Measurements from ENCODE around the gene AARS2.

AARS2 gene

GRCh38 chr6:44300292-44300823 lies 12.8 kb downstream of the AARS2 start:
- DNase-seq (ENCODE audit: low read depth): no peak

DNA sequence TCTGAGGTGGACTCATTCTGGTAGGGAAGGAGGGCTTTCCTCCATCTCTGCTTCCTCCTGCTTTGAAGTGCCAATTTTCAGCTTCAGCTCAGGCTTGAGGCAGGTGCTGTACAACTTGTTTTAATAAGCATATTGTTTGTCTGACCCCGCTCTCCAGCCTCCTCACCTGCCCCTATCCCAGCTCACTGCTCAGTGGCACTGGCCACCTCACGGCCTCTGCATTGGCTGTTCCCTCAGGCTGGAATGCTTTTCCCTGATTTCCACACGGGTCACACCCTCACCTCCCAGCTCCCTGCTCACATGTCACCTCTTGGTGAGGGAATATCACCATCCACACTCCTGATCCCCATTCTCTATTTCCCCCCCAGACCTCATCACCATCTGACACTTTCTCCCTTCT lies 14.3 kb downstream of the AARS2 start:
- DNase-seq (ENCODE audit: low read depth): no peak

- DNase-seq (ENCODE audit: low read depth): no peak
Measured at GRCh38 chr6:44298055-44298803, 14.9 kb downstream of the AARS2 start.

GRCh38 chr6:44297063-44298038 lies 15.8 kb downstream of the AARS2 start:
- DNase-seq (ENCODE audit: low read depth): peak; percentile 23

- DNase-seq (ENCODE audit: low read depth): no peak
Measured at GRCh38 chr6:44294832-44295791, 18.0 kb downstream of the AARS2 start.

DNA sequence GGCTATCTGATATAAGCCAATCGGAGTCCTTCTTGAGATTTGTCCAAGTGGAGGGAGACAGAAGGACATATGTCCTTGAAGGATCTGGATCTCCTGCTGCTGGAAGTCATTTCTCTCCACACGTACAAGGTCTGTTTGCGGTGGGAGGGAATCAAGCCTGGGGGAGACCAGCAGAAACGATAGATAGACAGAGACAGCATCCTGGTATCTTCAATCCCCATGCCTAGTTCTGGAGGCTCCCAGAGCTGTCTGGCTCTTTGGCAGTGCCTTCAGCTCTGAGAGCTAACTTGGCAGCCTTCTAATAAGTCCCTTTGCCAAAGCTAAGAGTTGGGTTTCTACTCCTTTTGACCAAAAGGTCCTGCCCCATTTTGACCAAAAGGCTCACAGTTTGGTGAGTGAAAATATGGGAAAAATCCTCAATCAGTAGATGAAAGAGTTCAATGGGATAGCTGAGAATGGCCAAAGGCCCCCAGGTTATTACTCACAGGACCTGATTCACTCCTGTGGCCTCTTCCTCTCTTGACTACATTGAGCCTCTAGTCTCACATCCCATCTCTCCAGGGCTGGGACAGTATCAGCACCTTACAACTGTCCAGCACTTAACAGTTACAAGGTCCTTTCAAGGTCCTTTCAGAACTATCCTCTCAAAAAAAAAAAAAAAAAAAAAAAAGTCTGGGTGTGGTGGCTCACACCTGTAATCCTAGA lies 20.3 kb downstream of the AARS2 start:
- DNase-seq (ENCODE audit: low read depth): no peak

DNA sequence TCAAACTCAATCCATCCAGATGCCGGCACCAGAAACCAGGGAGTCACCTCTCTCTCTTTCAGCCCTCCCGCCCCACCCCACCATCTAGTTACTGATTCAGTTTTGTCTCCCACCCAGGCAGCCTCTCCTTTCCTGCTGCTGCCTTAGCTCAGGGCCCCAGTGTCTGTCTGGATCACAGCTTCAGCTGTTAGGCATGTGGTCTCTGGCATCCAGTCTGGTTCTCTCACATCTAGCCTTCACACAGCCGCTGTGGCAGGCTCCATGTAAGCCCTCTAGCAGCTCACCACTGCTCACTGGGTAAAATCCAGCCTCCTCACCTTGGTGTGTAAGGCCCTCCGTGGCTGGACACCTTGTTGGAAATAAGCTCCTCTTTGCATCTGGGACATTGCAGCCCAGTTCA lies 21.3 kb downstream of the AARS2 start:
- no peak for DNase-seq (ENCODE audit: low read depth)

DNA sequence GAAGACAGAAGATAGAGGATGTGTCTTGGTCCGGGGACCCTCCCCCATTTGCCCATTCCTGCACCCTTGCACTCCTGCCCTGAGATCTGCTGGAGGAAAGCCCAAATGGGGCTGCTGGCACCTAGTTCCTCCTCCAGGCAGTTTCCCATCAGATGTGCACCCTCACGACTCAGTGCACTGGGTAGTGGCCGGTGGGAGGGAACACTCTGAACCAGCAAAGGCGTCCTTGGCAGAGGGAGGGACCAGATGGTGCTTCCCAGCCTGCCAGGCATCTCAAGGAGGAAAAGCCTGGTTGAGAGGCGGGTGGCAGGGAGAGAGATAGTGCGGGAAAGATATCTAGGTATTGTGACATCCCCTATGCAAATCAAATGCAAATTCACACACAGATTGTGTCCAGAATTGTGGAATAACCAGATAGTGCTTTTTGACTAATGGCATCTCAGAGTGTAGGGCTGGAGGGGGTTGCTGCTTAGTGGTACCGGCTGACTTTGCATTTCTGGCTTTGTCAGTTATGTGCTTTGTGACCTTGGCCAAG lies 23.4 kb downstream of the AARS2 start:
- DNase-seq (ENCODE audit: low read depth): no peak

DNA sequence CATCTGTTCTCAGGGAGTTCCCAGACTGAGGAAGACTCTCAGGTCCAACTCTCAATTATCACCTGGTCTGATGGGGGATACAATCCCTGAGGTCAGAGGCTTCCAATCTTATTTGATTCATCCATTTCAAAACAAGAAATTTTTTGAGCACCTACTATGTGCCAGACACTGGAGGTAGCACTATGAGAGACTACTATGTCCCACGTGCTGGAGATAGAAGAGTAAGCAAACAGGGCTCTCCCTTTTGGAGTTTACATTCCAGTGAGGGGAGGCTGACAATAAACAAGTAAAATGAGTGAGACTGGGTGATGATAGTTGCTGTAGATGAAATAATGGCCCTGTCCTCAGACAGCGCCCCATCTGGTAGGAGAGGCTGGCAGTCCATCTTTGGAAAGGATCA lies 26.4 kb downstream of the AARS2 start:
- no peak for DNase-seq (ENCODE audit: low read depth)

- no peak for DNase-seq (ENCODE audit: low read depth)
Measured at GRCh38 chr6:44286285-44286565, 26.9 kb downstream of the AARS2 start.

GRCh38 chr6:44285552-44286284 lies 27.4 kb downstream of the AARS2 start:
- no peak for DNase-seq (ENCODE audit: low read depth)

- no peak for DNase-seq (ENCODE audit: low read depth)
Measured at GRCh38 chr6:44284867-44285266, 28.3 kb downstream of the AARS2 start.

DNA sequence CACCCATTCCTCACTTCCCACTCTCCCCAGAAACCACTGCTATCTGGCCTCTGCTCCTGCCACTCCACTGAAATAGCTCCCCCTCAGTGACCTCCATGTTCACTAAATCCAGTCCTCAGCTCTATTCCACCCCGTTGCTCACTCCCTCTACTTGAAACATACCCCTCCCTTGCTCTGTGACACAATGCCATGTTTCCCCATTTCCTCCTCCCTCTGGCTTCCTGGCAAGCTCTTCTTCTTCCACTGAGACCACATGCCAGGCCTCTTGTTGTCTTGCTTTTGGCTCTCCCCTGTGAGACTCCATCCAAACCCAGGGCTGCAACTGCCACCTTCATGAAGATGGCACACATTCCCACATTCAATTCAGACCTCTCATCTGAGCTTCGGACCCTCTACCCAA lies 29.0 kb downstream of the AARS2 start:
- DNase-seq (ENCODE audit: low read depth): no peak

DNA sequence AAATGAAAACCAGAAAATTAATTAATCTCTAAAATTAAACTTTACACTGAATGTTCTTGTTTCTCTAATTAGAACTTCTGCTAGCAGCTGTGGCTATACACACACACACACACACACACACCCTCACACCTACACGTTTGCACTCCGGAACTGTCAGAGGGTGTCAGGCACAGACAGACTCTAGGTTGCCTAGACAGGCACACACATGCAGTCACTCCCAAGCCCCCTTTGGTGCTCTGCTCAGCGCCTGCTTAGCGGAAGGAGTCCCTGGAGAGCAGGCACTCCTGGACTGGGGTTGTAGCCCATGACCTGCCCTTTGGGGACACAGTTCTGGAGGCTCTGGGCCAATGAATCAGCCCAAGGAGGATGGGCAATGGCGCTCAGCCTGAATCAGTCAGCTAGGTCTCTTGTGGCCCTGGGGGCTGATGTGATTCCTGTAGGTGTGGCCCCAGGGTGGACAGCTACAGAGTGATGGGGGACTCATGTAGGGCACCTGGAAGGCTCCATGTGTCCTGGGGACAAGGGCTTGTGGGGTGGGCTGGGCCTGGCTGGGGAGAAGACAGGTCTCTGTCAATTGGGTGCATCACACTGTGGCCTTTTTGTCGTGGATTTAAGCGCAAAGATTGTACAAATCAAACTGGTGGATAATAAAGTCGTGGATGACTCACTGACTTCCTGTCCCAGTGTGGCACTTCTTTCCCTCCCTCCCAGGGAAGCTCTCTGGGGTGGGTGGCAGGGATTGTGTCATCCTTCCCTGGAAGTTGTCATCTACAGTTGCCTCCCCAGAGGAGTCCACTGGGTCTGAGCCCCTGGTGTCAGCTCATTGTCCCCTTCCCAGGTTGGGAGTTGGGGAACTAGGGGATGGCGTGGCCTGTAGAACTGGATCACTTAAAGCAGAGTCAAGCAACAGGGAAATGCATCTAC lies 34.1 kb downstream of the AARS2 start:
- DNase-seq (ENCODE audit: low read depth): no peak

DNA sequence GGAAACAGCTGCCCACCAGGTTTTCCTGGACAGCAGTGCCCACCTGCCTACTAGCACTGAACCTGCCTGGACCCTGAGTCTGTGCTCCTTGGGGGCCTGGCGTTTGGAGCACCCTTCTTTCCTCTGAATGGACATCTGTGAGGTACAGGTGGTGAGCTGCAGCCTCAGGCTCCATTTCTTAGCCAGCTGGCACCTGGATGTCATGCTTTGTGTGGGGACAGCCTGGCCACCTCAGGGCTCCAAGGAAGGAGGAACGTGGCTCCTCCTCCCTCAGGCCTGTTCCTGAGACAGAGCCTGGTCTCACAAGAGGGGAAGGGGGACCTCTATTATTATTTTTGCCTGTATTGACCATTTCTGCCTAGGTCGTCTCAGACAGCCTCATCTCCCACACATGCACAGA lies 34.8 kb downstream of the AARS2 start:
- no peak for DNase-seq (ENCODE audit: low read depth)

GRCh38 chr6:44277763-44278162 lies 35.4 kb downstream of the AARS2 start:
- no peak for DNase-seq (ENCODE audit: low read depth)

DNA sequence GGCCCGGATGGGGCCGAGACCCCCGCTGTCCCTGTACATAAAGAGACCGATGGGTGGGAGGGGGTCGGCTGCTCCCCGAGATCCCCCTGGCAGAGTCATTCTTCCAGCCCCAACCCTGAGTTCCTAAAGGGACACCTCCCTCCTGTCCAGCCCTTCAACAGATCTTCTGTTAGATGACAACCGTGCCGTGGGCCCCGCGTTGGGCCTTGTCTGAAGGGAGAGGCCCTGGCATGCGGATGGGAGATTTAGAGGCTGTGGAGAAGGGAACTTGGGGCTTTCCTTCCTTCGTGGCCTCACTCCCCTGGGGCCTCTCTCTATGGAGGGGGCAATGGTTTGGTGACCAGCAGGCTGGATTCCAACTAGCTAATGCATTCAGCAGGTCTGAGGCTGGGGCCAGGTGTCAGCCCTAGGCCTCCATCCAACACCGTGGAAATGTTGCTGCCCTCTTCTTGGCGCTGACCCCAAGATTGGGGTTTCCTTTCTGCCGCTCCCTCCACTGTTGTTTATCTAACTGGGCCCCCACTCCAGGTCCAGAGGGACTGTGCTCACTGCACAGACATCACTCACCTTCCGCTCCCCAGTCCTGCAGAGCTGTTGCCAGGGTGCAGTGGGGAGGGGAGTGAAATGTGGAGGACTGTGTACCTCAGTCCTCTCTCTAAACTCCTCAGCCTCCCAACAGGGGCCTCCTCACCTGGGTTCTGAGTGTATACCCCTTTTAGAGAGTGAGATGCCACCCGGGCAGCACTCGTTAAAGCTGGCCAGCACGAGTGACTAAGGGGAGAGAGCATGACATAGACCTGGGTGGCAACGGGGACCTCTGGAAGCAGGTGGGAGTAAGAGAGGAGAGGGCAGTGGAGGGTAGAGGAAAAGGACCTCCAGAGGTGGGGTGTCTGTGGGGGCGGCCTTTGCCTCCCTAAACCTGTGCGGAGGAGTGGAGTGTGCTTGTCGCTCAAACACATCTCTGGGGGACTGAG lies 36.2 kb downstream of the AARS2 start:
- DNase-seq (ENCODE audit: low read depth): no peak

All from activated T-helper 1 cell treated with Interleukin-2 at 50 U/mL for 16 hours (primary cell).